Nephron progenitor cell (in vitro differentiated cells): ENCODE results near the gene FIG4.

ENCODE experiments used
- DNase-seq: peaks from one replicate; pipeline ENCODE4 v3.0.0; 2021
- H3K27ac Mint-ChIP-seq: 2 replicates; pipeline ENCODE4 v1.8.0; 2021; ENCODE audit warnings: mild to moderate bottlenecking, moderate library complexity, mixed read lengths
- H3K27me3 Mint-ChIP-seq: 2 replicates; pipeline ENCODE4 v1.8.0; 2021; ENCODE audit warnings: mild to moderate bottlenecking, low read depth, mixed read lengths; ENCODE audit not compliant: poor library complexity
- H3K36me3 Mint-ChIP-seq: 2 replicates; pipeline ENCODE4 v1.8.0; 2021; ENCODE audit warnings: low read depth, mixed read lengths
- H3K4me1 Mint-ChIP-seq: 2 replicates; pipeline ENCODE4 v1.8.0; 2021; ENCODE audit warnings: mixed read lengths
- H3K4me3 Mint-ChIP-seq: 2 replicates; pipeline ENCODE4 v1.8.0; 2021; ENCODE audit warnings: mild to moderate bottlenecking, moderate library complexity, mixed read lengths
- H3K9me3 Mint-ChIP-seq: 2 replicates; pipeline ENCODE4 v1.8.0; 2021; ENCODE audit warnings: mild to moderate bottlenecking, moderate library complexity, mixed read lengths
- CTCF ChIP-seq: fragments of 200-600 bp; sonication (generic); IDR thresholded peaks from 2 replicates; pipeline ENCODE4 v1.5.0; 2021; ENCODE audit warnings: antibody characterized with exemption

Gene FIG4

GRCh38 chr6:109695468-109695867 lies 4.4 kb downstream of the FIG4 start:
- DNase-seq = no peak
- H3K9me3 Mint-ChIP-seq = peaks cover 4% of the 10 kb centered on the region
- H3K36me3 Mint-ChIP-seq = peaks cover 15% of the 10 kb centered on the region
- no peak overlapping the region for H3K27ac Mint-ChIP-seq
- no peak overlapping the region for H3K4me3 Mint-ChIP-seq
- peaks cover 10% of the 10 kb centered on the region for H3K4me1 Mint-ChIP-seq
- peaks cover 7% of the 10 kb centered on the region for H3K27me3 Mint-ChIP-seq
- TF ChIP-seq CTCF = no peak

- DNase-seq = no peak
- no peak overlapping the region for H3K4me3 Mint-ChIP-seq
- peaks cover 15% of the 10 kb centered on the region for H3K36me3 Mint-ChIP-seq
- H3K9me3 Mint-ChIP-seq = peaks cover 4% of the 10 kb centered on the region
- no peak for TF ChIP-seq CTCF
- peaks cover 10% of the 10 kb centered on the region for H3K4me1 Mint-ChIP-seq
- H3K27ac Mint-ChIP-seq = no peak overlapping the region
- H3K27me3 Mint-ChIP-seq = no peaks in the 10 kb centered on the region
Measured at GRCh38 chr6:109696355-109696754, 5.3 kb downstream of the FIG4 start.

GRCh38 chr6:109701221-109701620 lies 10.1 kb downstream of the FIG4 start:
- Mint-ChIP-seq H3K36me3 (peaks cover 5% of the 10 kb centered on the region), H3K4me1 (no peaks in the 10 kb centered on the region), H3K27ac (no peak overlapping the region), H3K9me3 (peaks cover 4% of the 10 kb centered on the region), H3K4me3 (no peak overlapping the region), H3K27me3 (no peaks in the 10 kb centered on the region)
- TF ChIP-seq CTCF = no peak
- no peak for DNase-seq

GRCh38 chr6:109701774-109702173 lies 10.7 kb downstream of the FIG4 start:
- Mint-ChIP-seq H3K27ac (no peak overlapping the region), H3K36me3 (no peaks in the 10 kb centered on the region)

GRCh38 chr6:109702791-109703190 lies 11.7 kb downstream of the FIG4 start:
- DNase-seq = no peak
- H3K4me3 Mint-ChIP-seq = no peak overlapping the region
- no peaks in the 10 kb centered on the region for H3K36me3 Mint-ChIP-seq
- H3K4me1 Mint-ChIP-seq = no peaks in the 10 kb centered on the region
- no peaks in the 10 kb centered on the region for H3K9me3 Mint-ChIP-seq
- H3K27ac Mint-ChIP-seq = peak overlapping the region; percentile 17
- no peak for TF ChIP-seq CTCF
- H3K27me3 Mint-ChIP-seq = no peaks in the 10 kb centered on the region

More at GRCh38 chr6:109701774-109702173, 10.7 kb downstream of the FIG4 start:
- H3K9me3 Mint-ChIP-seq = no peaks in the 10 kb centered on the region
- no peak for TF ChIP-seq CTCF
- DNase-seq = no peak
- H3K27me3 Mint-ChIP-seq = no peaks in the 10 kb centered on the region
- no peaks in the 10 kb centered on the region for H3K4me1 Mint-ChIP-seq
- H3K4me3 Mint-ChIP-seq = no peak overlapping the region

- H3K4me1 Mint-ChIP-seq = no peaks in the 10 kb centered on the region
Measured at GRCh38 chr6:109705258-109705657, 14.2 kb downstream of the FIG4 start.

More at GRCh38 chr6:109705258-109705657, 14.2 kb downstream of the FIG4 start:
- peak; percentile 82 for DNase-seq
- Mint-ChIP-seq H3K9me3 (peaks cover 20% of the 10 kb centered on the region), H3K27ac (no peak overlapping the region), H3K27me3 (peaks cover 3% of the 10 kb centered on the region), H3K4me3 (no peak overlapping the region), H3K36me3 (peaks cover 9% of the 10 kb centered on the region)
- peak; percentile 97 for TF ChIP-seq CTCF
